HepG2 (cell line): ENCODE measurements around the gene NEU1. TPM values are rescaled to one million over a fixed set of nuclear protein-coding genes. Genes with fewer than 3 reads are reported as not detected.
A peak's percentile ranks its signal among the peaks of the same experiment; 100 is the strongest.

Experiments
- AGO2 ChIP-seq: fragments of 200-400 bp; formaldehyde crosslinking; optimal IDR thresholded peaks from 2 replicates; pipeline ENCODE3; 2017; ENCODE audit warnings: mild to moderate bottlenecking, low read depth, low read length, moderate library complexity
- ARNT ChIP-seq: fragments of 450-650 bp; IDR thresholded peaks from 2 replicates; pipeline ENCODE4 v1.6.1; 2017
- FOXJ3 ChIP-seq: sonication (generic); formaldehyde crosslinking; IDR thresholded peaks from 2 replicates; pipeline ENCODE4 v1.4.0; 2020; ENCODE audit warnings: missing genetic modification reagents, mild to moderate bottlenecking, borderline replicate concordance
- FOXO4 ChIP-seq: sonication (generic); formaldehyde crosslinking; conservative IDR thresholded peaks from 2 replicates; pipeline ENCODE4 v1.8.1; 2023; ENCODE audit warnings: missing genetic modification reagents
- ISL2 ChIP-seq: sonication (generic); formaldehyde crosslinking; IDR thresholded peaks from 2 replicates; pipeline ENCODE4 v1.5.0; 2020; ENCODE audit warnings: missing genetic modification reagents
- KDM3A ChIP-seq: IDR thresholded peaks from 2 replicates; pipeline ENCODE4 v1.6.1; 2018; ENCODE audit warnings: low read depth, missing compliant biosample characterization
- MTA1 ChIP-seq: sonication (generic); formaldehyde crosslinking; IDR thresholded peaks from 2 replicates; pipeline ENCODE4 v1.4.0; 2020; ENCODE audit warnings: missing genetic modification reagents, mild to moderate bottlenecking, borderline replicate concordance
- NFIB ChIP-seq: sonication (generic); formaldehyde crosslinking; IDR thresholded peaks from 2 replicates; pipeline ENCODE4 v1.9.0; 2021; ENCODE audit warnings: missing genetic modification reagents, mild to moderate bottlenecking, borderline replicate concordance
- POLR2AphosphoS2 ChIP-seq: IDR thresholded peaks from 2 replicates; pipeline ENCODE4 v1.6.1; 2011; ENCODE audit warnings: low read depth, low read length, improper control_type of control experiment
- SNAPC2 ChIP-seq: sonication (generic); formaldehyde crosslinking; IDR thresholded peaks from 2 replicates; pipeline ENCODE4 v1.8.1; 2022; ENCODE audit warnings: mild to moderate bottlenecking, missing genetic modification reagents
- SSRP1 ChIP-seq: IDR thresholded peaks from 2 replicates; pipeline ENCODE4 v1.6.1; 2016; ENCODE audit warnings: control low read depth
- TAF1 ChIP-seq: sonication (generic); formaldehyde crosslinking; IDR thresholded peaks from 2 replicates; pipeline ENCODE4 v1.4.0; 2020; ENCODE audit warnings: missing genetic modification reagents
- TARDBP ChIP-seq: sonication (generic); formaldehyde crosslinking; IDR thresholded peaks from 2 replicates; pipeline ENCODE4 v1.8.0; 2022; ENCODE audit warnings: mild to moderate bottlenecking, missing genetic modification reagents
- THAP8 ChIP-seq: sonication (generic); formaldehyde crosslinking; IDR thresholded peaks from 2 replicates; pipeline ENCODE4 v1.5.1; 2020; ENCODE audit warnings: missing genetic modification reagents, mild to moderate bottlenecking, borderline replicate concordance
- THAP9 ChIP-seq: sonication (generic); formaldehyde crosslinking; IDR thresholded peaks from 2 replicates; pipeline ENCODE4; 2020; ENCODE audit warnings: missing genetic modification reagents, mild to moderate bottlenecking, borderline replicate concordance
- THYN1 ChIP-seq: sonication (generic); formaldehyde crosslinking; IDR thresholded peaks from 2 replicates; pipeline ENCODE4 v1.8.1; 2023; ENCODE audit warnings: low read depth, mild to moderate bottlenecking, moderate library complexity, missing genetic modification reagents, borderline replicate concordance
- ZBTB33 ChIP-seq: sonication (generic); formaldehyde crosslinking; IDR thresholded peaks from 2 replicates; pipeline ENCODE4 v1.4.0; 2020; ENCODE audit warnings: missing genetic modification reagents
- ZMYM4 ChIP-seq: sonication (generic); formaldehyde crosslinking; IDR thresholded peaks from 2 replicates; pipeline ENCODE4 v1.8.1; 2023; ENCODE audit warnings: mild to moderate bottlenecking, missing genetic modification reagents
- ZNF143 ChIP-seq: sonication (generic); formaldehyde crosslinking; IDR thresholded peaks from 2 replicates; pipeline ENCODE4 v1.4.0; 2020; ENCODE audit warnings: missing genetic modification reagents
- ZNF264 ChIP-seq: sonication (generic); formaldehyde crosslinking; IDR thresholded peaks from 2 replicates; pipeline ENCODE4 v1.4.0; 2020; ENCODE audit warnings: missing genetic modification reagents
- ZNF383 ChIP-seq: sonication (generic); formaldehyde crosslinking; IDR thresholded peaks from 2 replicates; pipeline ENCODE4 v1.4.0; 2020; ENCODE audit warnings: missing genetic modification reagents, mild to moderate bottlenecking, borderline replicate concordance
- ZNF556 ChIP-seq: sonication (generic); formaldehyde crosslinking; IDR thresholded peaks from 2 replicates; pipeline ENCODE4 v1.4.0; 2020; ENCODE audit warnings: mild to moderate bottlenecking, missing genetic modification reagents, borderline replicate concordance
- ZNF784 ChIP-seq: sonication (generic); formaldehyde crosslinking; IDR thresholded peaks from 2 replicates; pipeline ENCODE4 v1.5.1; 2020; ENCODE audit warnings: missing genetic modification reagents, mild to moderate bottlenecking, borderline replicate concordance
- polyA plus RNA-seq, 8 experiments: library from polyadenylated mRNA; depleted of rRNA in 3 of 8; stranded (reverse) in 7 of 8; unstranded in 1 of 8; fragments of >200 nt; fragmentation: Illumina TruSeq in 4 of 8; extraction: Trizol in 4 of 8; gene quantifications; 2 replicates each; pipeline versions ENCODE4 v1.2.1 to v1.2.3, GENCODE V29; 2011 to 2016; ENCODE audit warnings: low read depth in 4 of 8, missing spikeins in 1 of 8, mixed read lengths in 1 of 8; ENCODE audit not compliant: insufficient read depth in 1 of 8
- total RNA-seq, 5 experiments: library from RNA; depleted of rRNA; stranded (reverse); fragments of >200 nt; fragmentation: Illumina TruSeq; extraction: Trizol; gene quantifications; 2 replicates each; pipeline ENCODE4 v1.2.3, GENCODE V29; 2016; ENCODE audit warnings: low read depth in 1 of 5

The NEU1 gene
- total and polyA plus RNA-seq, 2 of the 13 experiments (the other 11 are each of a cell fraction or from before 2014, with no cell fraction given) = 215 to 297 TPM

- TF ChIP-seq ZNF784 (CRISPR knock-in tag) = no peak
- TF ChIP-seq ZNF383 (CRISPR knock-in tag) = no peak
- TF ChIP-seq ZNF143 (CRISPR knock-in tag) = no peak; the same call in 1 of the 2 replicates
- TF ChIP-seq ZBTB33 = no peak
- TF ChIP-seq ISL2 = no peak; the same call in 1 of the 2 replicates
- TF ChIP-seq KDM3A = no peak
- TF ChIP-seq ZNF264 (CRISPR knock-in tag) = no peak
- peak; percentile 33 for TF ChIP-seq AGO2
- 0 out of 2 replicates have a peak, but pooled peaks have one; percentile 1 for TF ChIP-seq ZMYM4
- peak; percentile 31; the same call in 1 of the 2 replicates for TF ChIP-seq TAF1 (CRISPR knock-in tag)
- TF ChIP-seq FOXJ3 (CRISPR knock-in tag) = no peak
- no peak for TF ChIP-seq THAP8 (CRISPR knock-in tag)
- TF ChIP-seq SSRP1 = peak; percentile 77
- TF ChIP-seq POLR2AphosphoS2 = no peak
- TF ChIP-seq TARDBP = 0 out of 2 replicates have a peak, but pooled peaks have one; percentile 21
- TF ChIP-seq NFIB (CRISPR knock-in tag) = no peak
- TF ChIP-seq THAP9 (CRISPR knock-in tag) = no peak
- TF ChIP-seq FOXO4 (CRISPR knock-in tag) = no peak
- no peak for TF ChIP-seq ARNT
- TF ChIP-seq MTA1 (CRISPR knock-in tag) = no peak; the same call in 1 of the 2 replicates
- TF ChIP-seq SNAPC2 (CRISPR knock-in tag) = no peak
- no peak; the same call in 1 of the 2 replicates for TF ChIP-seq ZNF556 (CRISPR knock-in tag)
- TF ChIP-seq THYN1 = no peak
These were observed 25.1 kb downstream of the NEU1 start (continued) for GRCh38 chr6:31837369-31838113.
